GM19463 (cell line): ENCODE results near the gene CCDC80.
A peak's percentile ranks its signal among the peaks of the same experiment; 100 is the strongest.
"Not testable (repeated sequence)": the region's sequence is repeated elsewhere in the genome, so short reads cannot be mapped to it uniquely, and the experiment has no call there.

Experiments used
- ATAC-seq: cut with Tn5 transposase; IDR thresholded peaks from one replicate; pipeline ENCODE4 v1.9.1; 2021; ENCODE audit warnings: mild to moderate bottlenecking, moderate library complexity; ENCODE audit not compliant: unreplicated experiment

The CCDC80 gene

GRCh38 chr3:112597945-112598344, 43.0 kb downstream of the CCDC80 start:
- ATAC-seq = no peak

- ATAC-seq = no peak
Observed at GRCh38 chr3:112594856-112595255, 46.1 kb downstream of the CCDC80 start.

GRCh38 chr3:112593258-112593657, 47.7 kb downstream of the CCDC80 start:
- no peak for ATAC-seq

GRCh38 chr3:112587336-112587735, 53.6 kb downstream of the CCDC80 start:
- ATAC-seq = no peak

- no peak for ATAC-seq
Observed at GRCh38 chr3:112585782-112586181, 55.2 kb downstream of the CCDC80 start.

- ATAC-seq = no peak
Observed at GRCh38 chr3:112583105-112583504, 57.8 kb downstream of the CCDC80 start.

- no peak for ATAC-seq
Observed at GRCh38 chr3:112582244-112582874, 58.6 kb downstream of the CCDC80 start.

GRCh38 chr3:112579697-112580096, 61.2 kb downstream of the CCDC80 start:
- ATAC-seq = no peak

- ATAC-seq = no peak
Observed at GRCh38 chr3:112579232-112579631, 61.7 kb downstream of the CCDC80 start.

GRCh38 chr3:112572701-112573100, 68.2 kb downstream of the CCDC80 start:
- ATAC-seq = no peak

GRCh38 chr3:112569265-112569664, 71.7 kb downstream of the CCDC80 start:
- no peak for ATAC-seq

- no peak for ATAC-seq
Observed at GRCh38 chr3:112568642-112569041, 72.3 kb downstream of the CCDC80 start.

GRCh38 chr3:112564940-112565305, 76.0 kb downstream of the CCDC80 start:
- ATAC-seq = no peak

GRCh38 chr3:112564247-112564939, 76.5 kb downstream of the CCDC80 start:
- ATAC-seq = not testable (repeated sequence)

GRCh38 chr3:112561734-112562529, 79.0 kb downstream of the CCDC80 start, which contains the start of the genes ATG3 and SLC35A5:
Gene ATG3, minus strand, starts transcription at chr3:112561962. Its CDS starts 434 bp downstream, at chr3:112561528.
Gene SLC35A5, plus strand, starts transcription at chr3:112562045. Its CDS starts 1,359 bp downstream, at chr3:112563404.
- peak; percentile 77 for ATAC-seq

- ATAC-seq = peak; percentile 39
Observed at GRCh38 chr3:112561484-112561733, 79.5 kb downstream of the CCDC80 start.

GRCh38 chr3:112560721-112561483, 80.0 kb downstream of the CCDC80 start:
- peak; percentile 17 for ATAC-seq

GRCh38 chr3:112560307-112560706, 80.6 kb downstream of the CCDC80 start:
- no peak for ATAC-seq

- no peak for ATAC-seq
Observed at GRCh38 chr3:112557976-112558375, 83.0 kb downstream of the CCDC80 start.

- ATAC-seq = no peak
Observed at GRCh38 chr3:112555535-112556170, 85.3 kb downstream of the CCDC80 start.

- no peak for ATAC-seq
Observed at GRCh38 chr3:112550859-112551258, 90.1 kb downstream of the CCDC80 start.
